HG03095 (cell line): ENCODE measurements around the gene NTNG2.

Experiments
- ATAC-seq: cut with Tn5 transposase; IDR thresholded peaks from one replicate; pipeline ENCODE4 v1.9.1; 2021; ENCODE audit warnings: moderate library complexity; ENCODE audit not compliant: unreplicated experiment

The NTNG2 gene

GRCh38 chr9:132146039-132146438, 15.8 kb upstream of the NTNG2 start:
- ATAC-seq, result no peak

- no peak for ATAC-seq
Observed at GRCh38 chr9:132146575-132146974, 15.3 kb upstream of the NTNG2 start.

- ATAC-seq, result no peak
Observed at GRCh38 chr9:132147331-132147730, 14.5 kb upstream of the NTNG2 start.

- ATAC-seq, result no peak
Observed at GRCh38 chr9:132147839-132148238, 14.0 kb upstream of the NTNG2 start.

GRCh38 chr9:132150256-132150655, 11.6 kb upstream of the NTNG2 start:
- no peak for ATAC-seq

- no peak for ATAC-seq
Observed at GRCh38 chr9:132151118-132151517, 10.7 kb upstream of the NTNG2 start.

- ATAC-seq, result no peak
Observed at GRCh38 chr9:132152231-132152630, 9.6 kb upstream of the NTNG2 start.

- ATAC-seq, result no peak
Observed at GRCh38 chr9:132154863-132155567, 6.8 kb upstream of the NTNG2 start.

GRCh38 chr9:132155568-132155895, 6.3 kb upstream of the NTNG2 start:
- no peak for ATAC-seq

GRCh38 chr9:132156262-132156661, 5.6 kb upstream of the NTNG2 start:
- ATAC-seq, result no peak

GRCh38 chr9:132157347-132158116, 4.3 kb upstream of the NTNG2 start:
- no peak for ATAC-seq

GRCh38 chr9:132160802-132161742, 786 bp upstream of the NTNG2 start:
- ATAC-seq, result no peak

GRCh38 chr9:132162764-132163456, 1.1 kb downstream of the NTNG2 start:
- ATAC-seq, result no peak

- ATAC-seq, result no peak
Observed at GRCh38 chr9:132163457-132163875, 1.6 kb downstream of the NTNG2 start.

GRCh38 chr9:132163876-132164603, 2.2 kb downstream of the NTNG2 start:
- no peak for ATAC-seq

GRCh38 chr9:132164604-132165362, 2.9 kb downstream of the NTNG2 start:
- ATAC-seq, result no peak

- ATAC-seq, result no peak
Observed at GRCh38 chr9:132166599-132166998, 4.7 kb downstream of the NTNG2 start.

- ATAC-seq, result no peak
Observed at GRCh38 chr9:132167192-132167591, 5.3 kb downstream of the NTNG2 start.

GRCh38 chr9:132168347-132168746, 6.5 kb downstream of the NTNG2 start:
- no peak for ATAC-seq
